GM18873 (cell line): Measurements from ENCODE around the gene WDR91.

Source experiments
- ATAC-seq: cut with Tn5 transposase; IDR thresholded peaks from one replicate; pipeline ENCODE4 v1.9.1; 2021; ENCODE audit warnings: mild to moderate bottlenecking, moderate library complexity, moderate number of reproducible peaks; ENCODE audit not compliant: unreplicated experiment, low FRiP score

The WDR91 gene

GRCh38 chr7:135143885-135144668 is 67.2 kb downstream of the WDR91 start:
- no peak for ATAC-seq
